22Rv1 (cell line): Measurements from ENCODE around the gene SELENOF.

Experiments used
- CTCF ChIP-seq: fragments of 450-650 bp; IDR thresholded peaks from 2 replicates; pipeline ENCODE4 v1.5.1; 2017; ENCODE audit warnings: mild to moderate bottlenecking
- ZFX ChIP-seq: fragments of 450-650 bp; IDR thresholded peaks from 2 replicates; pipeline ENCODE4 v1.6.1; 2017; ENCODE audit warnings: antibody characterized with exemption, borderline replicate concordance

GRCh38 chr1:86871001-86871400, 42.9 kb downstream of the SELENOF start:
- TF ChIP-seq CTCF (no peak), ZFX (no peak)
